K562 (cell line): ENCODE results near the gene TUBD1. TPM values are rescaled to one million over a fixed set of nuclear protein-coding genes. Genes with fewer than 3 reads are reported as not detected.

Experiments
- ARNT ChIP-seq, 2 experiments: fragments of 450-650 bp; IDR thresholded peaks; 2 replicates each; pipeline ENCODE4 v1.6.1; 2016; ENCODE audit warnings: mild to moderate bottlenecking in 1 of 2
- BHLHE40 ChIP-seq: IDR thresholded peaks from 2 replicates; pipeline ENCODE4 v1.6.1; 2011; ENCODE audit warnings: low read length, improper control_type of control experiment
- CCNT2 ChIP-seq: IDR thresholded peaks from 2 replicates; pipeline ENCODE4 v1.6.1; 2011; ENCODE audit warnings: borderline replicate concordance, low read depth, mild to moderate bottlenecking, moderate library complexity, mixed read lengths, low read length; ENCODE audit not compliant: insufficient read length; ENCODE audit errors: extremely low read depth
- ELF1 ChIP-seq: fragments of 200-800 bp; sonication (Bioruptor generic); IDR thresholded peaks from 2 replicates; pipeline ENCODE4 v1.6.1; 2016; ENCODE audit warnings: missing genetic modification characterization, missing compliant biosample characterization
- GABPB1 ChIP-seq: sonication (generic); formaldehyde crosslinking; IDR thresholded peaks from 2 replicates; pipeline ENCODE4 v1.8.0; 2022; ENCODE audit warnings: mild to moderate bottlenecking, missing genetic modification reagents
- HMG20B ChIP-seq: fragments of 250-450 bp; sonication (Bioruptor Pico); IDR thresholded peaks from 2 replicates; pipeline ENCODE4 v1.5.0; 2021; ENCODE audit warnings: mild to moderate bottlenecking
- KLF1 ChIP-seq: fragments of 450-650 bp; IDR thresholded peaks from 2 replicates; pipeline ENCODE4 v1.6.1; 2016; ENCODE audit warnings: missing genetic modification characterization, missing compliant biosample characterization
- LCOR ChIP-seq: sonication (generic); formaldehyde crosslinking; IDR thresholded peaks from 2 replicates; pipeline ENCODE4 v1.8.0; 2022; ENCODE audit warnings: mild to moderate bottlenecking, missing genetic modification reagents
- MAZ ChIP-seq, 2 experiments: fragments of 450-650 bp in 1 of 2; sonication (generic) in 1 of 2; formaldehyde crosslinking; IDR thresholded peaks in 1 of 2; conservative IDR thresholded peaks in 1 of 2; 2 replicates each; pipeline versions ENCODE4 v1.4.0 to v1.5.0; 2020; ENCODE audit warnings: mild to moderate bottlenecking in 1 of 2, missing genetic modification reagents in 1 of 2
- MXI1 ChIP-seq: IDR thresholded peaks from 2 replicates; pipeline ENCODE4 v1.6.1; 2011; ENCODE audit warnings: low read depth, mild to moderate bottlenecking, improper control_type of control experiment, low read length
- POLR2AphosphoS2 ChIP-seq: IDR thresholded peaks from 2 replicates; pipeline ENCODE4 v1.6.1; 2012; ENCODE audit warnings: low read length, improper control_type of control experiment
- PTBP1 ChIP-seq: fragments of 200-400 bp; formaldehyde crosslinking; IDR thresholded peaks from 2 replicates; pipeline ENCODE4 v1.6.1; 2017; ENCODE audit warnings: low read depth, low read length
- SMC3 ChIP-seq: conservative IDR thresholded peaks from 2 replicates; pipeline ENCODE4 v1.6.1; 2011; ENCODE audit warnings: low read depth, low read length, improper control_type of control experiment; ENCODE audit not compliant: insufficient read depth
- THRAP3 ChIP-seq: fragments of 450-650 bp; IDR thresholded peaks from 2 replicates; pipeline ENCODE4 v1.6.1; 2016; ENCODE audit warnings: mild to moderate bottlenecking, inconsistent platforms, borderline replicate concordance
- U2AF1 ChIP-seq: fragments of 200-400 bp; formaldehyde crosslinking; optimal IDR thresholded peaks from 2 replicates; pipeline ENCODE3; 2017; ENCODE audit warnings: mild to moderate bottlenecking, low read depth, low read length, moderate library complexity
- ZNF24 ChIP-seq: fragments of 450-650 bp; IDR thresholded peaks from 2 replicates; pipeline ENCODE4 v1.6.1; 2016
- ZNF324 ChIP-seq: fragments of 250-450 bp; sonication (Bioruptor Pico); IDR thresholded peaks from 2 replicates; pipeline ENCODE4 v1.4.0; 2020; ENCODE audit warnings: mild to moderate bottlenecking
- polyA plus RNA-seq, 8 experiments: library from polyadenylated mRNA; depleted of rRNA in 4 of 8; stranded (reverse) in 5 of 8; unstranded in 3 of 8; fragments of >200 nt; fragmentation: Nextera tagmentation in 2 of 8; fragmentation: Illumina TruSeq in 1 of 8; extraction: Ambion mirVana in 2 of 8; extraction: Trizol in 1 of 8; gene quantifications; 2 replicates each; pipeline versions ENCODE4 v1.2.1 to v1.2.3, GENCODE V29; 2011 to 2014; ENCODE audit warnings: inconsistent platforms in 1 of 8, missing spikeins in 1 of 8
- total RNA-seq, 7 experiments: library from RNA; depleted of rRNA in 6 of 7; stranded (reverse); fragments of >200 nt in 6 of 7; fragmentation: Illumina TruSeq in 2 of 7; extraction: Trizol in 2 of 7; gene quantifications; 2 replicates each; pipeline versions ENCODE4 v1.2.1 to v1.2.3, GENCODE V29; 2011 to 2021; ENCODE audit warnings: low replicate concordance in 1 of 7
- TF ChIP-seq, protein P1 (sequence below): sonication (generic); formaldehyde crosslinking; IDR thresholded peaks from 2 replicates; pipeline ENCODE4 v1.8.1; 2022; ENCODE audit warnings: missing genetic modification reagents
- TF ChIP-seq, protein P2 (sequence below): fragments of 450-650 bp; IDR thresholded peaks from 2 replicates; pipeline ENCODE4 v1.6.1; 2018; ENCODE audit not compliant: partially characterized antibody
- TF ChIP-seq, protein P3 (sequence below): fragments of 250-450 bp; sonication (Bioruptor Pico); IDR thresholded peaks from 2 replicates; pipeline ENCODE4 v1.4.0; 2020
- TF ChIP-seq, protein P4 (sequence below), 2 experiments: fragments of 450-650 bp in 1 of 2; sonication (generic) in 1 of 2; formaldehyde crosslinking; conservative IDR thresholded peaks; 2 replicates each; pipeline versions ENCODE4 v1.4.0 to v1.8.1; 2020 to 2022; ENCODE audit warnings: mild to moderate bottlenecking in 1 of 2, missing genetic modification reagents in 1 of 2

Gene TUBD1
- total and polyA plus RNA-seq, 9 of the 15 experiments (the other 6 are each of a cell fraction or from before 2014, with no cell fraction given), result 10.8 to 35.3 (median 17.9) TPM

DNA sequence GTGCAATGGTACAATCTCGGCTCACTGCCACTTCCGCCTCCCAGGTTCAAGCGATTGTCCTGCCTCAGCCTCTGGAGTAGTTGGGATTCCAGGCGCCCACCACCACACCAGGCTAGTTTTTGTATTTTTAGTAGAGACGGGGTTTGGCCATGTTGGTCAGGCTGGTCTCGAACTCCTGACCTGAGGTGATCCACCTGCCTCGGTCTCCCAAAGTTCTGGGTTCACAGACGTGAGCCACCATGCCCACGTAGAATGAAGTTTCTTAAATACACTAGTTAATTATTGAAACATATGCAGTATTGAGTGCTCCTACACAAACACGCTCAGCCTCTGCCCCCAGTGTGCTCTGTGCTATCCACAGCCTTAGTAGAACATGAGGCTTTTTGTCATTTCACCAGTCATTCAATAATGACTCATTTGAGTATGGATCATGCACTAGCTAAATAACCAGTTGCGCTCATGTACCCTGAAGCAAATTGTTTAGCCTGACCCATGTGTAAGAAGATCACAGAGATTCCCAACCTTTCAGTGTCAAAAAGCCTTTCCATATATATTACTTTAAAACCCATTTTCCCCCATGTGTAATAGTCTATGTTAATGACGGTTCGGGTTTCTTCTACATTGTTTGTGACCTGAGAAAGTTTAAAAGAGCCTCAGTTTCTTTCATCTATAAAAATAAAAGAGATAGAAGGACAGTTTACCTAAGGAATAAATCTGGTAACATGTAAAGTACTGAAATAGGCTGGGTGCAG, 49.7 kb downstream of the TUBD1 start (continued):
- TF ChIP-seq ARNT (IDR thresholded peaks at IDR 0.05) (peak in 1 of 2 experiments; percentile 63; a peak in 1 of 4 replicates), PTBP1 (0 out of 2 replicates have a peak, but pooled peaks have one; percentile 62), CCNT2 (no peak), U2AF1 (no peak), BHLHE40 (no peak), MXI1 (no peak; the same call in 1 of the 2 replicates), SMC3 (no peak), ZNF324 (CRISPR knock-in tag) (0 out of 2 replicates have a peak, but pooled peaks have one; percentile 64), HMG20B (CRISPR knock-in tag) (no peak; the same call in none of the 2 replicates), GABPB1 (CRISPR knock-in tag) (peak; percentile 57; the same call in 1 of the 2 replicates), MAZ (CRISPR knock-in tag; conservative IDR thresholded peaks at IDR 0.05 in 1 of 2, IDR thresholded peaks at IDR 0.05 in 1 of 2) (peak; percentile 47 to 85), THRAP3 (peak; percentile 98), ZNF24 (0 out of 2 replicates have a peak, but pooled peaks have one; percentile 38), ELF1 (tag) (no peak), POLR2AphosphoS2 (peak; percentile 99), KLF1 (tag) (no peak), LCOR (CRISPR knock-in tag) (peak; percentile 16)
- TF ChIP-seq, protein P1, sequence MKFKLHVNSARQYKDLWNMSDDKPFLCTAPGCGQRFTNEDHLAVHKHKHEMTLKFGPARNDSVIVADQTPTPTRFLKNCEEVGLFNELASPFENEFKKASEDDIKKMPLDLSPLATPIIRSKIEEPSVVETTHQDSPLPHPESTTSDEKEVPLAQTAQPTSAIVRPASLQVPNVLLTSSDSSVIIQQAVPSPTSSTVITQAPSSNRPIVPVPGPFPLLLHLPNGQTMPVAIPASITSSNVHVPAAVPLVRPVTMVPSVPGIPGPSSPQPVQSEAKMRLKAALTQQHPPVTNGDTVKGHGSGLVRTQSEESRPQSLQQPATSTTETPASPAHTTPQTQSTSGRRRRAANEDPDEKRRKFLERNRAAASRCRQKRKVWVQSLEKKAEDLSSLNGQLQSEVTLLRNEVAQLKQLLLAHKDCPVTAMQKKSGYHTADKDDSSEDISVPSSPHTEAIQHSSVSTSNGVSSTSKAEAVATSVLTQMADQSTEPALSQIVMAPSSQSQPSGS (CRISPR knock-in tag), result no peak
- TF ChIP-seq, protein P2, sequence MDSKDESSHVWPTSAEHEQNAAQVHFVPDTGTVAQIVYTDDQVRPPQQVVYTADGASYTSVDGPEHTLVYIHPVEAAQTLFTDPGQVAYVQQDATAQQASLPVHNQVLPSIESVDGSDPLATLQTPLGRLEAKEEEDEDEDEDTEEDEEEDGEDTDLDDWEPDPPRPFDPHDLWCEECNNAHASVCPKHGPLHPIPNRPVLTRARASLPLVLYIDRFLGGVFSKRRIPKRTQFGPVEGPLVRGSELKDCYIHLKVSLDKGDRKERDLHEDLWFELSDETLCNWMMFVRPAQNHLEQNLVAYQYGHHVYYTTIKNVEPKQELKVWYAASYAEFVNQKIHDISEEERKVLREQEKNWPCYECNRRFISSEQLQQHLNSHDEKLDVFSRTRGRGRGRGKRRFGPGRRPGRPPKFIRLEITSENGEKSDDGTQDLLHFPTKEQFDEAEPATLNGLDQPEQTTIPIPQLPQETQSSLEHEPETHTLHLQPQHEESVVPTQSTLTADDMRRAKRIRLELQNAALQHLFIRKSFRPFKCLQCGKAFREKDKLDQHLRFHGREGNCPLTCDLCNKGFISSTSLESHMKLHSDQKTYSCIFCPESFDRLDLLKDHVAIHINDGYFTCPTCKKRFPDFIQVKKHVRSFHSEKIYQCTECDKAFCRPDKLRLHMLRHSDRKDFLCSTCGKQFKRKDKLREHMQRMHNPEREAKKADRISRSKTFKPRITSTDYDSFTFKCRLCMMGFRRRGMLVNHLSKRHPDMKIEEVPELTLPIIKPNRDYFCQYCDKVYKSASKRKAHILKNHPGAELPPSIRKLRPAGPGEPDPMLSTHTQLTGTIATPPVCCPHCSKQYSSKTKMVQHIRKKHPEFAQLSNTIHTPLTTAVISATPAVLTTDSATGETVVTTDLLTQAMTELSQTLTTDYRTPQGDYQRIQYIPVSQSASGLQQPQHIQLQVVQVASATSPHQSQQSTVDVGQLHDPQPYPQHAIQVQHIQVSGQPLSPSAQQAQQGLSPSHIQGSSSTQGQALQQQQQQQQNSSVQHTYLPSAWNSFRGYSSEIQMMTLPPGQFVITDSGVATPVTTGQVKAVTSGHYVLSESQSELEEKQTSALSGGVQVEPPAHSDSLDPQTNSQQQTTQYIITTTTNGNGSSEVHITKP, result no peak
- TF ChIP-seq, protein P3, sequence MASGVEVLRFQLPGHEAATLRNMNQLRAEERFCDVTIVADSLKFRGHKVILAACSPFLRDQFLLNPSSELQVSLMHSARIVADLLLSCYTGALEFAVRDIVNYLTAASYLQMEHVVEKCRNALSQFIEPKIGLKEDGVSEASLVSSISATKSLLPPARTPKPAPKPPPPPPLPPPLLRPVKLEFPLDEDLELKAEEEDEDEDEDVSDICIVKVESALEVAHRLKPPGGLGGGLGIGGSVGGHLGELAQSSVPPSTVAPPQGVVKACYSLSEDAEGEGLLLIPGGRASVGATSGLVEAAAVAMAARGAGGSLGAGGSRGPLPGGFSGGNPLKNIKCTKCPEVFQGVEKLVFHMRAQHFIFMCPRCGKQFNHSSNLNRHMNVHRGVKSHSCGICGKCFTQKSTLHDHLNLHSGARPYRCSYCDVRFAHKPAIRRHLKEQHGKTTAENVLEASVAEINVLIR (CRISPR knock-in tag), result 0 out of 2 replicates have a peak, but pooled peaks have one; percentile 4
- TF ChIP-seq, protein P4, sequence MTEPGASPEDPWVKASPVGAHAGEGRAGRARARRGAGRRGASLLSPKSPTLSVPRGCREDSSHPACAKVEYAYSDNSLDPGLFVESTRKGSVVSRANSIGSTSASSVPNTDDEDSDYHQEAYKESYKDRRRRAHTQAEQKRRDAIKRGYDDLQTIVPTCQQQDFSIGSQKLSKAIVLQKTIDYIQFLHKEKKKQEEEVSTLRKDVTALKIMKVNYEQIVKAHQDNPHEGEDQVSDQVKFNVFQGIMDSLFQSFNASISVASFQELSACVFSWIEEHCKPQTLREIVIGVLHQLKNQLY (CRISPR knock-in tag; conservative IDR thresholded peaks at IDR 0.05), result peak in 1 of 2 experiments; percentile 90; a peak in 2 of 4 replicates
